ENCODE measurements around the gene YTHDF2. TPM values are rescaled to one million over a fixed set of nuclear protein-coding genes. Genes with fewer than 3 reads are reported as not detected.

The YTHDF2 gene
- total RNA-seq, 1 experiment from 2014 or later, result 200 TPM

DNA sequence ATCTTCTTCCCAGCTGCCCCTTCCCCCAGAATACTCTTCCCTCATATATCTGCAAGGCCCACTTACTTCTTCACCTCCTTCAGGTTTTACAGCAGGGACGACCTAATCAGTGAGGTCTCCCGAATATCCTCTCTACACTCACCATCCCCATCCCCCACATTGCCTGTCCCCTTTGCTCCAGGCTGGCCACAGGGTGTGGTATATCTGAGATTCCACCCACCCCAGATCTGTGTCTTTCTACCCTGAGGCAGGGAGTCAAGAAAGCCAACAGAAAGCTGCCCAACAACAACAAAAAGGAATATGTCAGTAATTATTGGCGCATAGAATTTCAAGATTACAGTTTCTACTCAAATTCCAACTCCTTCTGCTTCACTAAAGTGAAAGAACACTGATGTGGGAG, 45.3 kb downstream of the YTHDF2 start:
- H3K4me1 Mint-ChIP-seq, result peaks cover 13 to 14% of the 10 kb centered on the region in 2 experiments
- peaks cover 4% of the 10 kb centered on the region for H3K27me3 Mint-ChIP-seq (ENCODE audit: low read depth)
- H3K9me3 ChIP-seq (ENCODE audit: control insufficient read depth, low read depth, low read length), result no peaks in the 10 kb centered on the region
- no peak overlapping the region for H3K4me2 ChIP-seq (ENCODE audit: insufficient read depth, insufficient read length, low read length)
- DNase-seq, result no peak
- H4K5ac ChIP-seq (ENCODE audit: insufficient read length, low read depth, low read length), result no peak overlapping the region
- H3K18ac ChIP-seq (ENCODE audit: insufficient read length, low read depth, low read length), result no peak overlapping the region
- no peaks in the 10 kb centered on the region for H3K9me3 Mint-ChIP-seq
- H2BK5ac ChIP-seq (ENCODE audit: insufficient read length, low read length), result no peak overlapping the region
- H2AK5ac ChIP-seq (ENCODE audit: insufficient read length, low read length), result no peak overlapping the region
- no peaks in the 10 kb centered on the region for H3K36me3 Mint-ChIP-seq (ENCODE audit: insufficient read depth in 1 of 3, low read depth in 3 of 3)
- H2BK120ac ChIP-seq (ENCODE audit: low read depth, low read length, poor library complexity, severe bottlenecking), result no peak overlapping the region
- no peak overlapping the region for H3T11ph ChIP-seq (ENCODE audit: low read length)
- no CpG with 5 or more reads among the region's 3 CpGs for WGBS (ENCODE audit: extremely low coverage, insufficient read length, low lambda C conversion rate)
- H2BK20ac ChIP-seq (ENCODE audit: low read depth, low read length, poor library complexity, severe bottlenecking), result no peak overlapping the region
- no peaks in the 10 kb centered on the region for H4K20me1 ChIP-seq (ENCODE audit: control insufficient read depth, insufficient read depth, insufficient read length)
- H3K23ac ChIP-seq (ENCODE audit: insufficient read length, low read depth, low read length), result no peak overlapping the region
- no peak overlapping the region for H4K8ac ChIP-seq (replicated peaks; ENCODE audit: insufficient read length, low read depth, low read length)
- no peak overlapping the region for H3K9ac ChIP-seq (ENCODE audit: extremely low read depth, insufficient read length, low read length)
- no peak overlapping the region for H3K27ac ChIP-seq (ENCODE audit: insufficient read length, low read depth, low read length)
- no peaks in the 10 kb centered on the region for H3K27me3 ChIP-seq (ENCODE audit: insufficient read depth, low read length)
- no peaks in the 10 kb centered on the region for H3K4me1 ChIP-seq (ENCODE audit: insufficient read depth, low read length)
- H4K91ac ChIP-seq (ENCODE audit: insufficient read length, low read depth, low read length), result no peak overlapping the region
- no peaks in the 10 kb centered on the region for H3K79me1 ChIP-seq (ENCODE audit: insufficient read depth, low read depth, low read length, poor library complexity, severe bottlenecking)
- H3K23me2 ChIP-seq (ENCODE audit: insufficient read length, low read depth, low read length, poor library complexity, severe bottlenecking), result no peaks in the 10 kb centered on the region
- no peaks in the 10 kb centered on the region for H3K79me2 ChIP-seq (ENCODE audit: insufficient read depth, low read length)
- no peak overlapping the region for H3K4ac ChIP-seq (ENCODE audit: low read depth, low read length)
- no peak overlapping the region for H3K14ac ChIP-seq (ENCODE audit: insufficient read depth, low read length)
- no peak overlapping the region for H2BK12ac ChIP-seq (ENCODE audit: insufficient read length, low read depth, low read length)
- no peak overlapping the region for H3K56ac ChIP-seq (ENCODE audit: insufficient read length, low read depth, low read length)
- H2AFZ ChIP-seq (ENCODE audit: low read length), result no peak overlapping the region
- peak overlapping the region in 1 of 3 experiments; percentile 4; a peak in 2 of 7 replicates for H3K27ac Mint-ChIP-seq
- H3K4me3 Mint-ChIP-seq, result no peak overlapping the region
- no peak for TF ChIP-seq CTCF (conservative IDR thresholded peaks at IDR 0.05)
- H2BK15ac ChIP-seq (ENCODE audit: low read depth, low read length), result no peak overlapping the region

Measured in H9 (cell line).